Suprapubic skin (tissue), 4 donors: ENCODE data around the gene ATP5MC3.

Experiments used
- CTCF ChIP-seq, 2 donors: fragments of 200-600 bp in 1 of 2; fragments of 450-650 bp in 1 of 2; sonication (generic) in 1 of 2; IDR thresholded peaks; one replicate each; pipeline ENCODE4 v1.5.1; 2016 to 2019; ENCODE audit warnings: antibody characterized with exemption in 2 of 2, mild to moderate bottlenecking in 1 of 2, moderate library complexity in 1 of 2
- EP300 ChIP-seq: sonication (generic); formaldehyde crosslinking; IDR thresholded peaks from one replicate; pipeline ENCODE4 v1.6.1; 2017; ENCODE audit warnings: antibody characterized with exemption
- POLR2A ChIP-seq, 2 donors: fragments of 450-650 bp; IDR thresholded peaks; one replicate each; pipeline ENCODE4 v1.6.1; 2017; ENCODE audit warnings: antibody characterized with exemption in 2 of 2, mild to moderate bottlenecking in 2 of 2, moderate library complexity in 2 of 2
- POLR2AphosphoS5 ChIP-seq, 3 donors: sonication (generic); formaldehyde crosslinking; IDR thresholded peaks; one replicate each; pipeline ENCODE4 v1.6.1; 2017; ENCODE audit warnings: antibody characterized with exemption in 3 of 3

GRCh38 chr2:175205523-175205922, 24.0 kb upstream of the ATP5MC3 start:
- no peak for TF ChIP-seq CTCF (IDR thresholded peaks at IDR 0.05)
- TF ChIP-seq POLR2A (IDR thresholded peaks at IDR 0.05): no peak
- no peak for TF ChIP-seq EP300
- no peak for TF ChIP-seq POLR2AphosphoS5 (IDR thresholded peaks at IDR 0.05)
